Karpas-422 (cell line): Measurements from ENCODE around the gene TTBK1. TPM values are rescaled to one million over a fixed set of nuclear protein-coding genes. Genes with fewer than 3 reads are reported as not detected.

Experiments
- DNase-seq: peaks from one replicate; pipeline ENCODE4 v3.0.0-alpha.2; 2015
- H2AFZ ChIP-seq: fragments of 200-600 bp; sonication (generic); 2 replicates; pipeline ENCODE4 v1.6.1; 2014; ENCODE audit warnings: antibody characterized with exemption, low read length, mixed read lengths
- H3K27ac ChIP-seq: fragments of 200-600 bp; sonication (generic); 2 replicates; pipeline ENCODE4 v1.5.1; 2014; ENCODE audit warnings: mild to moderate bottlenecking, low read length, moderate library complexity
- H3K27me3 ChIP-seq: fragments of 200-600 bp; sonication (generic); 2 replicates; pipeline ENCODE4 v1.6.1; 2014; ENCODE audit warnings: low read length, mixed read lengths
- H3K36me3 ChIP-seq: fragments of 200-600 bp; sonication (generic); 2 replicates; pipeline ENCODE4 v1.6.1; 2014; ENCODE audit warnings: low read length, mixed read lengths; ENCODE audit not compliant: insufficient read depth
- H3K4me1 ChIP-seq: fragments of 200-600 bp; sonication (generic); 2 replicates; pipeline ENCODE4 v1.6.1; 2014; ENCODE audit warnings: mild to moderate bottlenecking, low read length, mixed read lengths
- H3K4me2 ChIP-seq: fragments of 200-600 bp; sonication (generic); 2 replicates; pipeline ENCODE4 v1.6.1; 2014; ENCODE audit warnings: low read length, low read depth, mild to moderate bottlenecking; ENCODE audit not compliant: poor library complexity, severe bottlenecking
- H3K4me3 ChIP-seq: fragments of 200-600 bp; sonication (generic); 2 replicates; pipeline ENCODE4 v1.5.1; 2014; ENCODE audit warnings: mild to moderate bottlenecking, antibody characterized with exemption, low read length, mixed read lengths
- H3K79me2 ChIP-seq: fragments of 200-600 bp; sonication (generic); 2 replicates; pipeline ENCODE4 v1.6.1; 2014; ENCODE audit warnings: mild to moderate bottlenecking, low read length, mixed read lengths
- H3K9ac ChIP-seq: fragments of 200-600 bp; sonication (generic); 2 replicates; pipeline ENCODE4 v1.6.0; 2014; ENCODE audit warnings: low read length
- H3K9me2 ChIP-seq: fragments of 200-600 bp; sonication (generic), shearing (Covaris generic); replicated peaks from 2 replicates; pipeline ENCODE4 v1.6.0; 2014; ENCODE audit warnings: mild to moderate bottlenecking, low read length, moderate library complexity; ENCODE audit not compliant: insufficient read depth
- H3K9me3 ChIP-seq: fragments of 300-700, 200-600 bp; sonication (generic); 2 replicates; pipeline ENCODE4 v1.6.1; 2014; ENCODE audit warnings: low read length, mixed read lengths
- H4K20me1 ChIP-seq: fragments of 200-600 bp; sonication (generic); 2 replicates; pipeline ENCODE4 v1.6.1; 2014; ENCODE audit warnings: mild to moderate bottlenecking, antibody characterized with exemption, low read length, low read depth; ENCODE audit not compliant: insufficient read depth
- total RNA-seq: library from RNA; depleted of rRNA; stranded (reverse); fragments of >200 nt; shearing (Covaris generic); gene quantifications from 2 replicates; pipeline ENCODE4 v1.2.3, GENCODE V29; 2014; ENCODE audit warnings: low replicate concordance

Gene TTBK1
- total RNA-seq, 1 experiment from 2014 or later = 0.34 TPM

- H3K4me1 ChIP-seq = peaks cover 18% of the 10 kb centered on the region
- no peak overlapping the region for H3K27ac ChIP-seq
- DNase-seq = no peak
- H3K79me2 ChIP-seq = no peaks in the 10 kb centered on the region
- no peak overlapping the region for H2AFZ ChIP-seq
- no peaks in the 10 kb centered on the region for H3K9me2 ChIP-seq
- H3K9ac ChIP-seq = no peak overlapping the region
- H4K20me1 ChIP-seq = no peaks in the 10 kb centered on the region
- H3K27me3 ChIP-seq = no peaks in the 10 kb centered on the region
- no peak overlapping the region for H3K4me2 ChIP-seq
- H3K4me3 ChIP-seq = no peak overlapping the region
- no peaks in the 10 kb centered on the region for H3K9me3 ChIP-seq
- H3K36me3 ChIP-seq = no peaks in the 10 kb centered on the region
These were observed 17.5 kb downstream of the TTBK1 start for GRCh38 chr6:43260791-43261190.

DNA sequence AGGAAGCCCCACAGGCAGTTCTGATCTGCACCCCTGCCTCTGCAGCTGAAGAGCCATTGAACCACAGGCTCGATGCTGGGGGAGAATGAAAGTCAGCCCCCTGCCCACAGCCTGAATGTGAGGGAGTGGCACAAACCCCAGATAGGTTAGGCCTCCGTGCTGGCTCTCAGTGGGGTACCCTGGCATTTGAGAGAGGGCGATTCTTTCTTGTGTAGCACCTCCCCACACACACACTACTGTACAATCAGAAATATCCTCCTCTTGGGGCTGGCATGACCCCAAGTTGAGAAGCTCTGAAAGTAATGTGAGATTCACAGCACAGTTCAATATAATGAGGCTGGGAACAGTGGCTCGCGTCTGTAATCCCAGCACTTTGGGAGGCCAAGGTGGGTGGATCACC, 17.9 kb downstream of the TTBK1 start:
- DNase-seq = no peak
- Histone ChIP-seq H3K36me3 (no peaks in the 10 kb centered on the region), H3K4me3 (no peak overlapping the region), H3K9ac (no peak overlapping the region), H3K79me2 (no peaks in the 10 kb centered on the region), H3K9me2 (no peaks in the 10 kb centered on the region), H4K20me1 (no peaks in the 10 kb centered on the region), H3K4me2 (no peak overlapping the region), H2AFZ (no peak overlapping the region), H3K27ac (no peak overlapping the region), H3K27me3 (no peaks in the 10 kb centered on the region), H3K9me3 (no peaks in the 10 kb centered on the region), H3K4me1 (peaks cover 18% of the 10 kb centered on the region)

DNA sequence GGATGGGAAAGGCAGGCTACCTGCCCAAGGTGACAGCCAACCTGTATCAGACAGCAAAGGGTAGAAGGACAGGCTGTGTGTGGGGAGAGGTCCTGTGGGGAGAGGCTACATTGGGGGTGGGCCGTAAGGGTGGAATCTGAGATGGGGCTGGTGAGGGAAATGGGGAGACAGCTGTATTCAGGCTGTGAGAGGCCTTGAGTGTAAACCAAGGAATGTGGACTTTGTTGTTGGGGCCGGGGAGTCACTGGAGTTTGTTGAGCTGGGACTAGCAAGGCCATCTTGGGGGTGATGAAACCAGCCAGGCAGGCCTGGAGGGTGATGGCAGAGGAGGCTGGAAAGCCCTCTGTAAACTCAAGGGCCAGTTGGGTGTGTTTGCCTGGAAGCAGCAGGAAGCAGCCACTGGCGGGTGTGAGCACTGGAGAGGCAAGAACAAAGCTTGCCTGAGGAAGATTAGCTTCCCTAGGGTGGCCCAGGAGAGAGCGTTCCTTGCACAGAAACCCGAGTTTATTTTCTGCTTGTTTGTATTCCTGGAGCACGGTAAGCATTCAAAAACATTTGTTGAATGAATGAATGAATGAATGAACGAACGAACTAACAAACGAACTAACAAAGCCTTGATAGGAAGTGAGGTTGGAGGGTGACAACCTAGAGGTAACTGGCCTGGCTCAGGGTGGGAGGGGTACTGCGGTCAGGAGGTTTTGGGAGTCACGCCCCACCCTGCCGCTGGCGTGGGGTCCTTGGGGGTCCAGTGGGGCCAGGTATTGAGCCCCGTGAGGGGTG, 18.9 kb downstream of the TTBK1 start:
- Histone ChIP-seq H3K27ac (no peak overlapping the region), H2AFZ (no peak overlapping the region), H3K9ac (no peak overlapping the region), H3K79me2 (no peaks in the 10 kb centered on the region), H4K20me1 (no peaks in the 10 kb centered on the region), H3K36me3 (no peaks in the 10 kb centered on the region), H3K27me3 (no peaks in the 10 kb centered on the region), H3K9me3 (no peaks in the 10 kb centered on the region), H3K4me2 (no peak overlapping the region), H3K9me2 (no peaks in the 10 kb centered on the region), H3K4me3 (no peak overlapping the region), H3K4me1 (peaks cover 15% of the 10 kb centered on the region)
- DNase-seq = no peak

- Histone ChIP-seq H3K79me2 (no peaks in the 10 kb centered on the region), H2AFZ (no peak overlapping the region), H3K36me3 (no peaks in the 10 kb centered on the region), H4K20me1 (no peaks in the 10 kb centered on the region), H3K9me3 (no peaks in the 10 kb centered on the region), H3K27me3 (no peaks in the 10 kb centered on the region), H3K9me2 (no peaks in the 10 kb centered on the region), H3K4me1 (peaks cover 8% of the 10 kb centered on the region), H3K9ac (no peak overlapping the region), H3K4me3 (no peak overlapping the region), H3K27ac (no peak overlapping the region), H3K4me2 (no peak overlapping the region)
- DNase-seq = no peak
These were observed 19.6 kb downstream of the TTBK1 start for GRCh38 chr6:43262780-43263313.

DNA sequence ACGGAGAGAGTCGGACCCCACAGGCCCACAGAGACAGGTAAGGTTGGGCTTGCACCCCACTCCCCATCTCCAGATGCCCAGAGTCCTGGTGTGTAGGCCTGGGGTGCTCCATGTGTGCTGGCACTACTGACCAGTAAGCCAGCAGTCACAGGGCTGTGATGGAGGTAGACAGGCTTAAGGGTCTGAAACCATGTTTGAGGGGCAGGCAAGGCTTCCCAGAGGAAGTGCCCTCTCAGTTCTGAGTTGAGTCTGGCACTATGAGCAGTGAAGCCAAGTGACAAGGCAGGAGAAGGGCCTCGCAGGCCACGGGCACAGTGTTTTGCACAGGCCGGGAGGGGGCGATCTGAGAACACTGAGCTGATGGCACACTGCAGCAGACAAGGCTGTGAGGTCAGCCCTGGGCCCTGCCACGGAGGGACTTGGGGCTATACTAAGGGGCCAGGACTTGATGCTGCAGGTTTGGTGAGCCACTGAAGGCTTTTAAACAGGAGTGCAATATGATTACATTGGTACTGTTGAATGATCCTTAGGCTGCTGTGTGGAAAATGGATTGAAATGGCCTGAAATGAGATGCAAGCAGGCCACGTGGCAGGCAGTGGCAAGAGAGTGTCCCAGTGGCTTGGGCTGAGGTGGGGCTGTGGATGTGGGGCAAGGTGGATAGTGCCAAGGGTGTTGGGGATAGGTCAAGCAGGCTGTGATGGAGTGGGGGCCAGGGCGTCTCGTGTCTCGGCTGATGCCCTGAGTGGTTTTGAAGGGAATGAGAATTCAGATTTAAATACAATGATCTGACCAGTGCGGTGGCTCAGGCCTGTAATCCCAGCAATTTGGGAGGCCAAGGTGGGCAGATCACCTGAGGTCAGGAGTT, 20.3 kb downstream of the TTBK1 start:
- Histone ChIP-seq H3K27ac (no peak overlapping the region), H2AFZ (peak overlapping the region; percentile 90; the same call in 1 of the 2 replicates), H3K9me2 (no peaks in the 10 kb centered on the region), H3K27me3 (no peaks in the 10 kb centered on the region), H3K36me3 (no peaks in the 10 kb centered on the region), H3K9ac (no peak overlapping the region), H3K9me3 (no peaks in the 10 kb centered on the region), H3K79me2 (no peaks in the 10 kb centered on the region), H4K20me1 (no peaks in the 10 kb centered on the region), H3K4me3 (no peak overlapping the region), H3K4me2 (no peak overlapping the region), H3K4me1 (peaks cover 3% of the 10 kb centered on the region; the same call in 1 of the 2 replicates)
- peak; percentile 93 for DNase-seq

DNA sequence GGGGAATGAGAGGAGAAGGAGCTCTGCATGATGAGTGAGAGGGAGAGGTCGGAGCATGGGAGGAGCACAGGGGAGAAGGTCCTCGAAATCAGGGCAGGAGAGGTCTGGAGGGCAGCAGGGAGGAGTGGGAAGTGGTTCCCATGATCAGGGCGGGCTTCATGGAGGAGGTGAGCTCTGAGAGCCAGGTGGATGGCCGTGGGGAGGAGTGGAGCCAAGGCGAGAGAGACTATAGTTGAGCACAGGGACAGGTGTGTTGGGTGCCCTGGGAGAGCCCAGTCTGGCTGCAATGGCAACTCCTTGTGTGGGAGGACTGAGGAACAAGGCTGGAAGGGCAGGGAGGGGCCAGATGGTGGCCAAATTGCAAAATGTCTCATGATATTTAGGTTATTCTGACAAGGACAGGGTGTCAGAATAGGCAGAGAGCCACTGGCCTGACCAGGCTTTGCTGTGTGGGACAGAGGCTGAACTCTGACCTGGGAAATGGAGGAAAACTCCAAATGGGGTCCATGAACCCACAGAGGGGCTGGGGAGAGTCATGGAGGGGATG, 21.4 kb downstream of the TTBK1 start:
- no peaks in the 10 kb centered on the region for H3K9me3 ChIP-seq
- H2AFZ ChIP-seq = no peak overlapping the region
- no peak overlapping the region for H3K27ac ChIP-seq
- no peak for DNase-seq
- H3K4me2 ChIP-seq = no peak overlapping the region
- peaks cover 11% of the 10 kb centered on the region for H3K4me1 ChIP-seq
- H3K79me2 ChIP-seq = no peaks in the 10 kb centered on the region
- no peaks in the 10 kb centered on the region for H3K27me3 ChIP-seq
- no peak overlapping the region for H3K4me3 ChIP-seq
- no peaks in the 10 kb centered on the region for H3K36me3 ChIP-seq
- H4K20me1 ChIP-seq = no peaks in the 10 kb centered on the region
- no peaks in the 10 kb centered on the region for H3K9me2 ChIP-seq
- no peak overlapping the region for H3K9ac ChIP-seq

- Histone ChIP-seq H3K27ac (no peak overlapping the region), H4K20me1 (no peaks in the 10 kb centered on the region), H3K9me2 (no peaks in the 10 kb centered on the region), H3K4me1 (peaks cover 20% of the 10 kb centered on the region), H3K27me3 (no peaks in the 10 kb centered on the region), H3K79me2 (no peaks in the 10 kb centered on the region), H3K36me3 (no peaks in the 10 kb centered on the region), H3K9ac (no peak overlapping the region), H3K4me3 (no peak overlapping the region), H2AFZ (no peak overlapping the region), H3K9me3 (no peaks in the 10 kb centered on the region), H3K4me2 (no peak overlapping the region)
- no peak for DNase-seq
These were observed 22.3 kb downstream of the TTBK1 start for GRCh38 chr6:43265564-43265963.
